H1 (cell line): ENCODE results near the gene MYO15B. TPM values are rescaled to one million over a fixed set of nuclear protein-coding genes. Genes with fewer than 3 reads are reported as not detected.

ENCODE experiments used
- CTCF ChIA-PET: fragments of 300-600 bp; sonication (Branson Sonifier 250); formaldehyde crosslinking; loops from one replicate; lab custom pipeline; 2021; ENCODE audit not compliant: partially characterized antibody; lab: Charles Lee
- POLR2A ChIA-PET: fragments of 300-600 bp; sonication (Branson Sonifier 250); formaldehyde crosslinking; loops from one replicate; lab custom pipeline; 2021; ENCODE audit warnings: inconsistent platforms; ENCODE audit not compliant: partially characterized antibody; lab: Charles Lee
- DNase-seq, 2 experiments: peaks; one replicate each; pipeline versions ENCODE4 v3.0.0 to v3.0.0-alpha.2; 2010 to 2022; ENCODE audit warnings: low spot score in 2 of 2, low read depth in 1 of 2, mixed read lengths in 1 of 2
- FAIRE-seq: peaks from 2 replicates; lab custom pipeline; 2011; peaks lifted over from hg19 to GRCh38; lab: Jason Lieb, UNC
- H2AFZ ChIP-seq: 2 replicates; pipeline ENCODE4 v1.8.1; 2012; ENCODE audit warnings: low read length, inconsistent platforms
- H2AK5ac ChIP-seq: 2 replicates; pipeline ENCODE4 v1.6.1; 2013; ENCODE audit warnings: low read depth, low read length
- H2BK120ac ChIP-seq: replicated peaks from 2 replicates; pipeline ENCODE3; 2013; ENCODE audit warnings: low read depth, low read length, inconsistent platforms
- H2BK12ac ChIP-seq: 2 replicates; pipeline ENCODE4 v1.6.1; 2013; ENCODE audit warnings: low read depth, low read length
- H2BK15ac ChIP-seq: 2 replicates; pipeline ENCODE4 v1.6.1; 2013; ENCODE audit warnings: low read length
- H2BK20ac ChIP-seq: 2 replicates; pipeline ENCODE4 v1.6.1; 2013; ENCODE audit warnings: low read length
- H2BK5ac ChIP-seq: 2 replicates; pipeline ENCODE4 v1.6.1; 2013; ENCODE audit warnings: low read depth, low read length
- H3K14ac ChIP-seq: 2 replicates; pipeline ENCODE4 v1.6.1; 2013; ENCODE audit warnings: inconsistent platforms; ENCODE audit not compliant: insufficient read length
- H3K18ac ChIP-seq: 2 replicates; pipeline ENCODE4 v1.6.1; 2013; ENCODE audit warnings: low read length; ENCODE audit errors: extremely low read depth
- H3K23ac ChIP-seq: 2 replicates; pipeline ENCODE4 v1.6.1; 2013; ENCODE audit warnings: inconsistent platforms; ENCODE audit not compliant: insufficient read length
- H3K23me2 ChIP-seq: 2 replicates; pipeline ENCODE4 v1.6.1; 2013; ENCODE audit warnings: low read depth, low read length
- H3K27ac ChIP-seq: 2 replicates; pipeline ENCODE4 v1.6.1; 2011; ENCODE audit warnings: low read depth, low read length, inconsistent platforms
- H3K27me3 ChIP-seq, 4 experiments: replicated peaks in 1 of 4; 1 replicate in 1 of 4; 2 replicates in 3 of 4; pipeline versions ENCODE4 v1.6.1 to v1.8.1; 2011 to 2013; ENCODE audit warnings: low read length in 3 of 4, mild to moderate bottlenecking in 3 of 4, inconsistent platforms in 2 of 4, mixed read lengths in 2 of 4, moderate library complexity in 1 of 4; ENCODE audit not compliant: control insufficient read depth in 3 of 4, insufficient read depth in 3 of 4; ENCODE audit errors: extremely low read depth in 1 of 4
- H3K36me3 ChIP-seq, 4 experiments: 2 replicates each; pipeline versions ENCODE4 v1.6.1 to v1.8.1; 2011 to 2013; ENCODE audit warnings: mild to moderate bottlenecking in 4 of 4, low read length in 3 of 4, moderate library complexity in 2 of 4, control low read depth in 1 of 4, inconsistent platforms in 1 of 4; ENCODE audit not compliant: insufficient read depth in 4 of 4, control insufficient read depth in 2 of 4
- H3K4ac ChIP-seq: replicated peaks from 2 replicates; pipeline ENCODE3; 2013; ENCODE audit warnings: low read length, low read depth, mixed read lengths, inconsistent platforms; ENCODE audit not compliant: insufficient read length
- H3K4me1 ChIP-seq, 4 experiments: replicated peaks in 1 of 4; 1 replicate in 1 of 4; 2 replicates in 3 of 4; pipeline versions ENCODE4 v1.6.1 to v1.8.1; 2011 to 2013; ENCODE audit warnings: low read length in 3 of 4, inconsistent platforms in 2 of 4, mixed read lengths in 1 of 4; ENCODE audit not compliant: insufficient read depth in 4 of 4, control insufficient read depth in 3 of 4
- H3K4me2 ChIP-seq, 2 experiments: 2 replicates each; pipeline versions ENCODE4 v1.6.1 to v1.8.1; 2011 to 2013; ENCODE audit warnings: low read depth in 2 of 2, low read length in 2 of 2, control low read depth in 1 of 2, inconsistent platforms in 1 of 2, mild to moderate bottlenecking in 1 of 2; ENCODE audit not compliant: insufficient read depth in 1 of 2
- H3K4me3 ChIP-seq, 4 experiments: fragments of 200-600, 300-600 bp in 1 of 4; sonication (generic), shearing (Covaris generic), sonication (Bioruptor Twin) in 1 of 4; 2 replicates each; pipeline versions ENCODE4 v1.5.1 to v1.8.1; 2011 to 2016; ENCODE audit warnings: low read length in 4 of 4, low read depth in 3 of 4, control low read depth in 2 of 4, inconsistent platforms in 2 of 4, mild to moderate bottlenecking in 2 of 4, mixed read lengths in 1 of 4, moderate library complexity in 1 of 4; ENCODE audit not compliant: insufficient read depth in 2 of 4; ENCODE audit errors: extremely low read depth in 1 of 4
- H3K56ac ChIP-seq: replicated peaks from 2 replicates; pipeline ENCODE3; 2013; ENCODE audit warnings: low read depth, mild to moderate bottlenecking, mixed read lengths, low read length, inconsistent platforms; ENCODE audit not compliant: insufficient read length
- H3K79me1 ChIP-seq: 2 replicates; pipeline ENCODE4 v1.6.1; 2013; ENCODE audit warnings: low read depth, low read length, control low read depth
- H3K79me2 ChIP-seq, 2 experiments: 2 replicates each; pipeline versions ENCODE4 v1.6.1 to v1.8.1; 2012 to 2013; ENCODE audit warnings: low read length in 2 of 2, mild to moderate bottlenecking in 2 of 2, inconsistent platforms in 1 of 2; ENCODE audit not compliant: insufficient read depth in 2 of 2, control insufficient read depth in 1 of 2
- H3K9ac ChIP-seq, 4 experiments: replicated peaks in 1 of 4; 1 replicate in 1 of 4; 2 replicates in 3 of 4; pipeline versions ENCODE4 v1.6.1 to v1.8.1; 2011 to 2013; ENCODE audit warnings: low read depth in 3 of 4, low read length in 3 of 4, control low read depth in 2 of 4, mild to moderate bottlenecking in 2 of 4, moderate library complexity in 2 of 4, inconsistent platforms in 1 of 4; ENCODE audit errors: extremely low read depth in 1 of 4
- H3K9me3 ChIP-seq, 2 experiments: 2 replicates each; pipeline versions ENCODE4 v1.6.1 to v1.8.1; 2012 to 2013; ENCODE audit warnings: mild to moderate bottlenecking in 2 of 2, moderate library complexity in 2 of 2, control low read depth in 1 of 2, inconsistent platforms in 1 of 2, low read depth in 1 of 2, low read length in 1 of 2, mixed read lengths in 1 of 2; ENCODE audit not compliant: insufficient read depth in 2 of 2
- H4K20me1 ChIP-seq, 2 experiments: replicated peaks in 1 of 2; 2 replicates each; pipeline versions ENCODE3 to v1.8.1; 2011 to 2013; ENCODE audit warnings: inconsistent platforms in 2 of 2, low read length in 2 of 2, mild to moderate bottlenecking in 1 of 2; ENCODE audit not compliant: insufficient read depth in 2 of 2, control insufficient read depth in 1 of 2
- H4K5ac ChIP-seq: 2 replicates; pipeline ENCODE4 v1.6.1; 2013; ENCODE audit warnings: low read length, low read depth, mixed read lengths, inconsistent platforms; ENCODE audit not compliant: insufficient read length
- H4K8ac ChIP-seq: 2 replicates; pipeline ENCODE4 v1.8.0; 2013; ENCODE audit warnings: mild to moderate bottlenecking, moderate library complexity, low read length, inconsistent platforms; ENCODE audit not compliant: insufficient read depth; ENCODE audit errors: extremely low read depth
- H4K91ac ChIP-seq: replicated peaks from 2 replicates; pipeline ENCODE3; 2013; ENCODE audit warnings: low read length, mixed read lengths, inconsistent platforms; ENCODE audit not compliant: insufficient read length
- BACH1 ChIP-seq: IDR thresholded peaks from 2 replicates; pipeline ENCODE4 v1.6.1; 2012; ENCODE audit warnings: low read length, improper control_type of control experiment
- CBX5 ChIP-seq: fragments of 300-800, 300-1000 bp; sonication (generic); IDR thresholded peaks from 2 replicates; pipeline ENCODE4 v1.7.1; 2016; ENCODE audit warnings: antibody characterized with exemption, low read length, low read depth
- CREB1 ChIP-seq: IDR thresholded peaks from 2 replicates; pipeline ENCODE4 v1.6.1; 2012; ENCODE audit warnings: inconsistent platforms
- CTBP2 ChIP-seq: IDR thresholded peaks from 2 replicates; pipeline ENCODE4 v1.7.0; 2011; ENCODE audit warnings: borderline replicate concordance, mild to moderate bottlenecking, moderate library complexity, mixed read lengths, low read length; ENCODE audit not compliant: insufficient read depth, insufficient read length
- EP300 ChIP-seq, 2 experiments: IDR thresholded peaks; 1 replicate in 1 of 2; 2 replicates in 1 of 2; pipeline ENCODE4 v1.6.1; 2011 to 2012; ENCODE audit warnings: low read depth in 2 of 2, low read length in 2 of 2, mild to moderate bottlenecking in 2 of 2, borderline replicate concordance in 1 of 2, inconsistent platforms in 1 of 2, moderate library complexity in 1 of 2
- HDAC2 ChIP-seq, 2 experiments: fragments of 300-600 bp in 1 of 2; sonication (generic) in 1 of 2; IDR thresholded peaks; 2 replicates each; pipeline ENCODE4 v1.6.1; 2011 to 2012; ENCODE audit warnings: low read depth in 2 of 2, low read length in 2 of 2, mild to moderate bottlenecking in 2 of 2, moderate library complexity in 2 of 2, borderline replicate concordance in 1 of 2, inconsistent platforms in 1 of 2
- PHF8 ChIP-seq: fragments of 200-600 bp; sonication (generic); conservative IDR thresholded peaks from 2 replicates; pipeline ENCODE4 v1.7.1; 2012; ENCODE audit warnings: low read depth, mild to moderate bottlenecking, inconsistent platforms, low read length, moderate library complexity
- POLR2AphosphoS5 ChIP-seq: IDR thresholded peaks from 2 replicates; pipeline ENCODE4 v1.6.1; 2011; ENCODE audit warnings: low read depth, low read length
- POU5F1 ChIP-seq: IDR thresholded peaks from 2 replicates; pipeline ENCODE4 v1.6.1; 2011; ENCODE audit warnings: low read depth, mild to moderate bottlenecking, low read length, moderate library complexity
- RBBP5 ChIP-seq: IDR thresholded peaks from 2 replicates; pipeline ENCODE4 v1.7.1; 2012; ENCODE audit warnings: low read depth, mild to moderate bottlenecking, inconsistent platforms, low read length, moderate library complexity, borderline replicate concordance
- RXRA ChIP-seq: IDR thresholded peaks from 2 replicates; pipeline ENCODE4 v1.6.1; 2011; ENCODE audit warnings: low read depth, mild to moderate bottlenecking, low read length, moderate library complexity; ENCODE audit not compliant: insufficient read depth
- SIRT6 ChIP-seq: IDR thresholded peaks from one replicate; pipeline ENCODE4 v1.7.1; 2012; ENCODE audit warnings: low read length, inconsistent platforms
- TCF12 ChIP-seq: IDR thresholded peaks from 2 replicates; pipeline ENCODE4 v1.6.1; 2011; ENCODE audit warnings: low read depth, mild to moderate bottlenecking, low read length
- WGBS, 2 experiments: shearing (Covaris generic) in 1 of 2; methylation state at CpG; one replicate each; pipeline versions ENCODE4 v1.1.6 to v1.1.7; 2013 to 2015; ENCODE audit warnings: low lambda C conversion rate in 2 of 2, mixed read lengths in 2 of 2, inconsistent platforms in 1 of 2, low coverage in 1 of 2, missing lambda C conversion rate in 1 of 2; ENCODE audit not compliant: insufficient replicate concordance in 2 of 2, insufficient coverage in 1 of 2, insufficient read length in 1 of 2; ENCODE audit errors: extremely low coverage in 1 of 2, missing lambda C conversion rate in 1 of 2; 5-methylcytosine and 5-hydroxymethylcytosine counted together
- polyA plus RNA-seq, 7 experiments: library from polyadenylated mRNA; depleted of rRNA in 3 of 7; stranded (reverse) in 5 of 7; unstranded in 2 of 7; fragments of >200 nt in 5 of 7; fragments of 200-250 nt in 2 of 7; gene quantifications; 1 replicate in 5 of 7; 2 replicates in 1 of 7; 4 replicates in 1 of 7; pipeline versions ENCODE4 v1.2.1 to v1.2.3, GENCODE V29; 2011 to 2013; ENCODE audit warnings: missing spikeins in 2 of 7, mixed read lengths in 2 of 7
- total RNA-seq: library from RNA; stranded (reverse); fragmentation: NEBNext Ultra II Directional; extraction: Animal tissue kit (Norgen Biotek cat#: 25700); gene quantifications from 2 replicates; pipeline ENCODE4 v1.2.1, GENCODE V29; 2021

Gene MYO15B
- total and polyA plus RNA-seq, 2 of the 8 experiments (the other 6 are each of a cell fraction or from before 2014, with no cell fraction given): 7.1 to 11.2 TPM

GRCh38 chr17:75635610-75636202 lies 48.1 kb downstream of the MYO15B start:
- Histone ChIP-seq H3K79me2 (no peaks in the 10 kb centered on the region), H4K5ac (no peak overlapping the region), H2BK15ac (no peak overlapping the region), H3K23ac (no peak overlapping the region), H3K18ac (no peak overlapping the region), H2BK120ac (no peak overlapping the region), H2AK5ac (no peak overlapping the region), H4K8ac (no peak overlapping the region), H3K23me2 (no peaks in the 10 kb centered on the region), H3K4me2 (no peak overlapping the region), H3K9me3 (no peaks in the 10 kb centered on the region), H3K14ac (no peak overlapping the region), H3K79me1 (no peaks in the 10 kb centered on the region), H3K36me3 (no peaks in the 10 kb centered on the region; a peak in 2 of 8 replicates), H2BK20ac (no peak overlapping the region), H3K27me3 (no peaks in the 10 kb centered on the region), H4K91ac (no peak overlapping the region), H3K4me3 (no peak overlapping the region), H4K20me1 (peaks cover 5 to 20% of the 10 kb centered on the region in 2 experiments), H3K4me1 (peaks cover 0 to 16% (median 11%) of the 10 kb centered on the region in 4 experiments; a peak in 5 of 7 replicates), H3K56ac (no peak overlapping the region), H2BK5ac (no peak overlapping the region), H2BK12ac (no peak overlapping the region), H3K4ac (no peak overlapping the region), H3K9ac (no peak overlapping the region), H2AFZ (no peak overlapping the region), H3K27ac (no peak overlapping the region)
- DNase-seq: no peak
- FAIRE-seq: no peak
- ChIA-PET POLR2A (interaction anchor here (1.8 to 3.4 kb wide), 3 partner anchors 8 to 144 kb away, joined by 5 to 19 read pairs (median 8); a partner anchor contains a TSS), CTCF (interaction anchor here (0.8 to 59.2 kb wide), 9 partner anchors 8 to 117 kb away, joined by 3 to 2200 read pairs (median 3); partner anchors contain the start of genes RECQL5, SAP30BP and SMIM5)
- WGBS, 2 experiments: 93% methylated on average over 16 of the region's 16 CpGs; no CpG with 5 or more reads in 1 of the 2 experiments
- TF ChIP-seq EP300 (IDR thresholded peaks at IDR 0.05; ENCODE audit: borderline replicate concordance in 1 of 2, low read depth in 2 of 2, low read length in 2 of 2) (no peak), POLR2AphosphoS5 (no peak), CBX5 (no peak), SIRT6 (no peak), POU5F1 (no peak), TCF12 (no peak), RXRA (no peak), PHF8 (no peak), CTBP2 (no peak), CREB1 (no peak), BACH1 (no peak), HDAC2 (IDR thresholded peaks at IDR 0.05; ENCODE audit: borderline replicate concordance in 1 of 2, low read depth in 2 of 2, low read length in 2 of 2) (no peak), RBBP5 (no peak)
